Osteoblast (primary cell): ENCODE measurements around the gene DHRSX. TPM values are rescaled to one million over a fixed set of nuclear protein-coding genes. Genes with fewer than 3 reads are reported as not detected.
A peak's percentile ranks its signal among the peaks of the same experiment; 100 is the strongest.

Source experiments
- DNase-seq: peaks from one replicate; pipeline ENCODE4 v3.0.0; 2011; ENCODE audit warnings: low spot score, mixed read lengths; ENCODE audit not compliant: insufficient read length; ENCODE audit errors: missing footprints
- H2AFZ ChIP-seq: 2 replicates; pipeline ENCODE4 v1.6.0; 2011; ENCODE audit warnings: mild to moderate bottlenecking, low read length
- H3K27ac ChIP-seq: 2 replicates; pipeline ENCODE4 v1.5.1; 2011; ENCODE audit warnings: mild to moderate bottlenecking, low read depth, low read length, moderate library complexity
- H3K27me3 ChIP-seq: 2 replicates; pipeline ENCODE4 v1.6.0; 2012; ENCODE audit warnings: mild to moderate bottlenecking, control low read depth, inconsistent platforms, low read length, moderate library complexity; ENCODE audit not compliant: insufficient read depth
- H3K36me3 ChIP-seq: 2 replicates; pipeline ENCODE4 v1.5.1; 2011; ENCODE audit warnings: mild to moderate bottlenecking, low read length, control low read depth, moderate library complexity; ENCODE audit not compliant: insufficient read depth
- H3K4me1 ChIP-seq: 2 replicates; pipeline ENCODE4 v1.5.1; 2011; ENCODE audit warnings: mild to moderate bottlenecking, low read length, control low read depth, moderate library complexity; ENCODE audit not compliant: insufficient read depth
- H3K4me2 ChIP-seq: 2 replicates; pipeline ENCODE4 v1.6.0; 2011; ENCODE audit warnings: mild to moderate bottlenecking, low read length; ENCODE audit not compliant: insufficient read depth
- H3K4me3 ChIP-seq: fragments of 200-600 bp; sonication (generic); 3 replicates; pipeline ENCODE4 v1.5.1; 2012; ENCODE audit warnings: mild to moderate bottlenecking, low read length, inconsistent platforms; ENCODE audit not compliant: insufficient read depth
- H3K79me2 ChIP-seq: 2 replicates; pipeline ENCODE4 v1.6.0; 2012; ENCODE audit warnings: mild to moderate bottlenecking, low read length, control low read depth, inconsistent platforms; ENCODE audit not compliant: insufficient read depth
- H3K9me3 ChIP-seq: 2 replicates; pipeline ENCODE4 v1.5.1; 2011; ENCODE audit warnings: low read depth, low read length, control low read depth
- H4K20me1 ChIP-seq: 2 replicates; pipeline ENCODE4 v1.6.0; 2012; ENCODE audit warnings: mild to moderate bottlenecking, low read length, control low read depth; ENCODE audit not compliant: insufficient read depth
- total RNA-seq: library from RNA; depleted of rRNA; stranded (reverse); fragments of >200 nt; gene quantifications from 2 replicates; pipeline ENCODE4 v1.2.3, GENCODE V29; 2012
- TF ChIP-seq, protein P1 (sequence below): IDR thresholded peaks from 2 replicates; pipeline ENCODE4 v1.5.1; 2011; ENCODE audit warnings: mild to moderate bottlenecking, low read depth, low read length, moderate library complexity; ENCODE audit errors: extremely low read depth

The DHRSX gene
- total RNA-seq, 1 donor, result 37.6 TPM

DNA sequence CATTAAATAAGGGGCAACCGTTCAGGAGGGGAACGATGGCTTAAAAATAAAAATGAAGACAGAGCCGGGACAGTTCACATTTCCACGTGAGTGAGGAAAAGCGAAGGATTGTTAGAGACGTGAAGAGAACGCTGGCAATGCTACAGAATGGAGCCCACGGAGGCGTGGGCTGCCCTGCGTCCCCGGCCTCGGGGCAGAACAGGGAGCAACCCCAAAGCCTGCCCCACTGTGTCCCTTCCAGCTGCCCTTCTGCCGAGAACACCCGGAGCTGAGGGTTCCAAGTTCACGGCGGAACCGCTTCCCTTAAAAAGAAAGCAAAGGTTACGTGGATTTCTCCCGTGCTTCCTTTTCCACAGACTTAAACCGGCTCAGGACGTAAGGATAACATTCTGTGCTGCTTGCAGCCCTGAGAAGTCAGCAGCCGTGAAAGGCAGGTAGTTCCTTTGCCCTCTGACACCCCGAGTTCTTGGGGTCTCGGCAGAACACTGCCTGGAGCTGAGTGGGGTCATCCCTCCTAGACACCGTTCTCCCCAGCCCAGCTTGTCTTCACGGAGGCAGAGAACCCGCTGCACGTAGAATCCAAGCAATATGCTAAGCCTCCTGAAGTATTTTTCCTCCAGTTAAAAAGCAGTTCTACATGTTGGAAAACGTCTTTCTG, 14.2 kb downstream of the DHRSX start:
- peaks cover 15% of the 10 kb centered on the region for H4K20me1 ChIP-seq
- no peak overlapping the region for H3K4me2 ChIP-seq
- no peak overlapping the region for H3K27ac ChIP-seq
- H3K36me3 ChIP-seq, result peaks cover 39% of the 10 kb centered on the region
- peaks cover 48% of the 10 kb centered on the region for H3K79me2 ChIP-seq
- no peaks in the 10 kb centered on the region for H3K27me3 ChIP-seq
- no peaks in the 10 kb centered on the region for H3K9me3 ChIP-seq
- H2AFZ ChIP-seq, result no peak overlapping the region
- no peaks in the 10 kb centered on the region for H3K4me1 ChIP-seq
- TF ChIP-seq, protein P1, sequence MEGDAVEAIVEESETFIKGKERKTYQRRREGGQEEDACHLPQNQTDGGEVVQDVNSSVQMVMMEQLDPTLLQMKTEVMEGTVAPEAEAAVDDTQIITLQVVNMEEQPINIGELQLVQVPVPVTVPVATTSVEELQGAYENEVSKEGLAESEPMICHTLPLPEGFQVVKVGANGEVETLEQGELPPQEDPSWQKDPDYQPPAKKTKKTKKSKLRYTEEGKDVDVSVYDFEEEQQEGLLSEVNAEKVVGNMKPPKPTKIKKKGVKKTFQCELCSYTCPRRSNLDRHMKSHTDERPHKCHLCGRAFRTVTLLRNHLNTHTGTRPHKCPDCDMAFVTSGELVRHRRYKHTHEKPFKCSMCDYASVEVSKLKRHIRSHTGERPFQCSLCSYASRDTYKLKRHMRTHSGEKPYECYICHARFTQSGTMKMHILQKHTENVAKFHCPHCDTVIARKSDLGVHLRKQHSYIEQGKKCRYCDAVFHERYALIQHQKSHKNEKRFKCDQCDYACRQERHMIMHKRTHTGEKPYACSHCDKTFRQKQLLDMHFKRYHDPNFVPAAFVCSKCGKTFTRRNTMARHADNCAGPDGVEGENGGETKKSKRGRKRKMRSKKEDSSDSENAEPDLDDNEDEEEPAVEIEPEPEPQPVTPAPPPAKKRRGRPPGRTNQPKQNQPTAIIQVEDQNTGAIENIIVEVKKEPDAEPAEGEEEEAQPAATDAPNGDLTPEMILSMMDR, result no peak
- DNase-seq, result no peak
- no peak overlapping the region for H3K4me3 ChIP-seq

GRCh38 chrX:2485789-2486345, 14.9 kb downstream of the DHRSX start:
- Histone ChIP-seq H3K4me2 (peak overlapping the region; percentile 45), H2AFZ (no peak overlapping the region), H3K36me3 (peaks cover 39% of the 10 kb centered on the region), H4K20me1 (peaks cover 12% of the 10 kb centered on the region), H3K4me1 (no peaks in the 10 kb centered on the region), H3K27ac (peak overlapping the region; percentile 12), H3K9me3 (no peaks in the 10 kb centered on the region), H3K27me3 (no peaks in the 10 kb centered on the region), H3K79me2 (peaks cover 45% of the 10 kb centered on the region), H3K4me3 (no peak overlapping the region)
- no peak for DNase-seq
- TF ChIP-seq, protein P1, result no peak

DNA sequence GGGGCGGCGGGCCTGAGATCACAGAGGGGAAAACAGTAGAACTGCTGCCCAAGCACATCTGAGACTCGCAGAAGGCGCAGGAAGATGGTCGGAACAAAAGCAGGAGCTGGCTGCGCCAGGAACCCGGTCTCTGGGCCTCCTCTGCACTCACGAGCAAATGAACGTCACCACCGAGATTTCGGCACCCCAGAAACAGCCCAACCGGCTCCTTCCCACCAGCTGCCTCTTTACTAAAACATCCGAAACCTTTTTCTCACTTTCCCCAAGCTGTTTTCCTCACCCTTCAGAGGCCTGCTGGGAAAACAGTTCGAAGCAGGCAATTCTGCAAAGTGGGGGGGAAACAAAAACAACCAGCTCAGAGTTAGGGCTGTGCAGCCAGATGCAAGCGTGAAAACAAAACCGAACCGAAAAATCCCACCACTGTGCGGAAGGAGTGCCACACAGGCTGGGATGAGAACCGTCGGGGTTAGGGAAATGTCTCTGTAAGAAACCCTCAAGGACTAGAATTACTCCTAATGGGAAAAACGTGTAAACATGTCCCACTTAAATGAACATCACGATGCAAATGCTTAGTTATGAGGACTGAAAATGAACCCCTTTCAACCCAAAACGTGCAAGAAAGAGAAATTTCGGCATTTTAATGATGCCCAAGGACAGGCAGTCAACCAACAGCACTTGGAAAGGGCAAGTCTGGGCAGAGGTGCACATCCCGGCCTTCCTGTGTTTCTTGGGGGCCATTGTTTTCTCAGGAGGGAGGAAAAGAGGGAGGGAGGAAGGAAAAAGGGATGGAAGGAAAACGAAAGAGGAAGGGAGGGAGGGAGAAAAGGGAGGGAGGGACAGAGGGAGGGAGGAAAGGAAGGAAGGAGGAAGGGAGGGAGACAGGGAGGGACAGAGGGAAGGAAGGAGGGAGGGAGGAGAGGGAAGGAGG, 15.8 kb downstream of the DHRSX start:
- peak overlapping the region; percentile 58 for H3K4me3 ChIP-seq
- peaks cover 40% of the 10 kb centered on the region for H3K79me2 ChIP-seq
- H3K36me3 ChIP-seq, result peaks cover 30% of the 10 kb centered on the region
- no peaks in the 10 kb centered on the region for H3K27me3 ChIP-seq
- TF ChIP-seq, protein P1, result no peak
- DNase-seq, result peak; percentile 91
- peak overlapping the region; percentile 38 for H3K27ac ChIP-seq
- no peaks in the 10 kb centered on the region for H3K9me3 ChIP-seq
- no peaks in the 10 kb centered on the region for H3K4me1 ChIP-seq
- H3K4me2 ChIP-seq, result peak overlapping the region; percentile 71
- peak overlapping the region; percentile 53 for H2AFZ ChIP-seq
- H4K20me1 ChIP-seq, result peaks cover 14% of the 10 kb centered on the region

- peak overlapping the region; percentile 53 for H2AFZ ChIP-seq
- H3K4me1 ChIP-seq, result no peaks in the 10 kb centered on the region
- no peaks in the 10 kb centered on the region for H3K9me3 ChIP-seq
- H3K27me3 ChIP-seq, result no peaks in the 10 kb centered on the region
- peak overlapping the region; percentile 71 for H3K4me2 ChIP-seq
- peak; percentile 77 for DNase-seq
- TF ChIP-seq, protein P1, result no peak
- H3K27ac ChIP-seq, result peak overlapping the region; percentile 38
- H4K20me1 ChIP-seq, result peaks cover 18% of the 10 kb centered on the region
- H3K4me3 ChIP-seq, result peak overlapping the region; percentile 58
- H3K79me2 ChIP-seq, result peaks cover 42% of the 10 kb centered on the region
- peaks cover 23% of the 10 kb centered on the region for H3K36me3 ChIP-seq
Observed at GRCh38 chrX:2484256-2484655, 16.5 kb downstream of the DHRSX start.
